DMS 273 (cell line): ENCODE data around the gene DOK1.
A peak's percentile ranks its signal among the peaks of the same experiment; 100 is the strongest.

Experiments
- DNase-seq: peaks from one replicate; lab custom pipeline; 2025; ENCODE audit not compliant: unreplicated experiment; lab: John Stamatoyannopoulos, UW

DOK1 gene

DNA sequence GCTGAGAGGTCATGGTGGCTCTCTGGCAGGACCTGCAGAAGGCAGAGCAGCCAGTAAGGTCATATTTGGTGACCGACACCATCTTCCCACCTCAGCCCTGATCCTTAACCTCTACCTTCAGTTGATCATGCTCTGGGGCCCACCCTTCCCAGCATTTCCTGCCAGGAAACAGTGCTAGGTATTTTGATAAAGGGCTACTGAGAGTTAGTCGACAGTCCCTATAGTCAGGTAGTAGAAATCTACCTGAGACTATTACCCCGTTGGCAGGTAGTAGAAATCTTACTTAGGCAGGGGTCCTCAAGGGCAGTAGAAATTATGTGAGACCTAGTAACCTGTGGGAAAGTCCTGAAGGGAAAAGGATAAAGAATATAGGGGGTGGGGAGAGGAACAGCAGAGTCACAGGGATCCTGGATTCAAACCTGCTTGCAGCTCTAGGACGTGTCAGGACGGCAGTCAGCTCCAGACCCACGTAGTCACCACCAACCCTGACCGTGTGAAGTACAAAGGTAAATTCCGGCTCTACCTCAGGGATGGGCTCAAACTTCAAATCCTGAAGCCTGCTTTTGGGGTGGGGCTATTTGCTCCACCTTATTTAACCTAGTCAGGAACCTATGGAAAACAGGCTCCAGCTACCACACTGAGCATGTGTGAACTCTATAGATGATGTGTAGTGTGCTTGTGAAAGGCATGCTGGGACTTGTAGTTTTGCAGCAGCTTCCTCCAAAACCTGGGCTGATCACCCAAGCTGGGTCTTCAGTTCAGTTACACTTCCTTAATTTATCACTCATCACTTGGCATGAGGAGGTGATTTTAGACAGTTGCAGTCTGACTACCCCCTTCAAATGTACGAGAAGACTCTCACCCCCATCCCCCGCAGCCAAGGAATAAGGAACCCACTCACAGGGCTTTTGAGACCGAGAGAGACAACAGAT lies 28.5 kb upstream of the DOK1 start, which contains the start of gene DQX1:
DQX1 (minus strand) TSS at position 515 of the 932 bp plus-strand sequence; CDS start at position 13, 502 bp downstream.
- DNase-seq, result peak; percentile 68

DNA sequence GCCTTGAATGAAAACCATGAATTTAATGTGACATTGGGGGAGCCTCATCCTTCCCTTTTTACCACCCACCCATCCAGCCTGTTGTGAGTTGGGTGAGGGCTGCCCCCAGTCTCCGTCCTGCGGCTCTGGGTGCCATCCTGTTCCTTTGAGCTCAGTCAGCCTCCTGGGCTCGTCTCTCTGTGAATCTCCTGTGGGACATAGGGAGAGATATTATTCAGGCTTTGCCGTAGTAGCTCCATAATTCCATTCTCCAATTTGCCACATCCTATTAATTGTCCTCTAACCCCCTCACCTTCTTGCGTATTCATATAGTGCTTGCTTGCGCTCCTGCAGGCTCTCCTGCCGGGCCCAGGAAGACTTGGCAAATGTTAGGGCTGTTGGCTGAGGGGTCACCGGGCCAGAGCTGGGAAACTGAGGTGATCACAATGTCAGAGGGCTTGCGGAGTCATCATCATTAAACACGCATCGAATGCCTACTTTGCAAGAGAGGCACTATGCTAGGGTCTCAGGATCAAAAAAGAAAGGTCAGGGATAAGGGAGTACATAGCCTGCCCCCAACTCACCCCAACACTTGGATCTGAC lies 27.8 kb upstream of the DOK1 start:
- no peak for DNase-seq

DNA sequence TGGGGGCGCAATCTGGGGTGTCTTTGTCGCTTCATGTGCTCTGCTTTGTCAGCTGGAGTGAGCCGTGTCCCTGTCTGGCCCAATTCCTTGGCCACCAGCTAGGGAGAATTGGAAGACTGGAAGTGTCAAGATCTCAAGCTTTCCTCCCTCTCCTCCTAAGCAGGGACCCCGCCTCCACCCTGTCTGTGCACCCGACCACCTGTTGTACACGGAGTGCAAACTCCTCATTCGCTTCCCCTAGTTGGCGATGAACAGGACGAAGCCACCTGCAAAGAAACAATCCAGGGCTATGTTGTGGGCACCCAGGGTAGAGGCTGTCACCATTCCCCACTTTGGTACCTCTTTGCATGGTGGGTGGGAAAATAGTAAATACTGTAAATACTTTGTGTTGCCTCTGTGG lies 26.8 kb upstream of the DOK1 start:
- no peak for DNase-seq

DNA sequence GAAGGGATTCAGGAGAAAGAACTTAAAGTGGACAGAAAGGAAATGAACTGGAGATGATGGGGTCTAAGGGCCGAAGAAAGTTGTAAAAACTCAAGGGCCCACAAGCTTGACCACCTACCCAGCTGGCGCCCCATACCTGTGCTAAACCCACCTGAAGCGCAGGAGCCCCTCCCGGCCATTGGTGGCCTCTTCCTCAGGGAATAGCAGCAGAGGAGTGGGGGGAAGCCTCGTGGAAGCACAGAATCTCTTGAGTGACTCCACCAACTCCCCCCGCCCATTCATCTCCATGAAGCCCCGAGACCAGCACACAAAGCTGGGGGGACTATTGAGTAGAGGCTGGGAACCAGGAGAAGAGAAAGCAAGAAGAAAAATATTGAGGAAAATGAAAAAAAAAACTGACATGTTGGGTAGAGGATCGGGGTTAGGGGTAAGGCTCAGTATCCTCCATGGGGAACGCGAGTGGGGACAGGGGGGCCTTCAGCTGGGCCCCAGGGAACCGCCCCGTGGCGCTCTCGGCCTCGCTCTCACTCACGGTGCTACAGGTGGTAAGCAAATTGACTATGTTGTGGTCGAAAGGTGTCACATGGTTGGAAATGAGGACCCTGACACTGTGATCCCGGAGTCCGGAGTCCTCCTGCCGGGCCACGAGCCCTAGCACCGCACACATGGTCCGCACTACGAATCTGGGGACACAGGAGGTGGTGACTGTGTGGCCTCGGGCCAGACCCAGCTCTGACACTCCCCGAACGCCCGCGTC lies 25.7 kb upstream of the DOK1 start:
- no peak for DNase-seq

DNA sequence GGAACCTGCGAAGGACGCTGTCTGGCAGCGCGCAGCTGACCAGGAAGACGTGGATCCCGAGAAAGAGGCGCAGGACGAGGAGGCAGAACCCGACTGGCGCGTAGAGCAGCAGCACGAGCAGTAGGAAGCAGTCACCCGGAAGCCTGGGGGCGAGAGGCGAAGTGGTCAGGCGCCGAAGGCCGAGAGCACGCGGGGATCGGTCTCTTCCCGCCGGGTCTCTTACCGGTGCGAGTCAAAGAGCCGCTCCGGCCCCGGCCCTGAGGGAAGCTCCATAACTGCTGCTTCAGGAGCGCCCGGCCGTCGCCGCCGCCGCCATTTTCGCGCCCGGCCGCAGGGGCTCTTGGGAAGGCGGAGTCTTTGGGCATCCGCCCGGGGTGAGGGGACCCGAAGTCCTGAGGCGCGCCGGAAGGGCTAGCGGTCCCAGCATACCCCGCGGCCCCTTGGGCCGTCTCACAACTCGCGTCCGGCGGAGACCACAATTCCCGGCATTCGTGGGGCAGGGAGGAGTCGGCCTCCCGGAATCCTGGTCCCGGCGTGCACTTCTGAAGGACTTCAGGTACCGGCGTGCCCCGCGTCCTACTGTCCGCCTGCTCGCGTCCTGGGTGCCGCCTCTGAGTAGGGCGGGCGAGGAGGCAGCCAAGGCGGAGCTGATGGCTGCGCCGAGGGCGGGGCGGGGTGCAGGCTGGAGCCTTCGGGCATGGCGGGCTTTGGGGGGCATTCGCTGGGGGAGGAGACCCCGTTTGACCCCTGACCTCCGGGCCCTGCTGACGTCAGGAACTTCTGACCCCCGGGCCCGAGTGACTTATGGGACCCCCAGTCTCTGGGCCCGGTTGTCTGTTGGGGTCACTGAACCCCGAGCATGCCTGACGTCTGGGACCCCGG lies 24.9 kb upstream of the DOK1 start, which contains the start of the genes AUP1 and HTRA2:
AUP1 (minus strand) TSS at position 350 of the 882 bp plus-strand sequence; CDS start at position 273, 77 bp downstream.
HTRA2 (plus strand) TSS at position 577 of the 882 bp plus-strand sequence; CDS start at position 651, 74 bp downstream.
- DNase-seq, result peak; percentile 99

DNA sequence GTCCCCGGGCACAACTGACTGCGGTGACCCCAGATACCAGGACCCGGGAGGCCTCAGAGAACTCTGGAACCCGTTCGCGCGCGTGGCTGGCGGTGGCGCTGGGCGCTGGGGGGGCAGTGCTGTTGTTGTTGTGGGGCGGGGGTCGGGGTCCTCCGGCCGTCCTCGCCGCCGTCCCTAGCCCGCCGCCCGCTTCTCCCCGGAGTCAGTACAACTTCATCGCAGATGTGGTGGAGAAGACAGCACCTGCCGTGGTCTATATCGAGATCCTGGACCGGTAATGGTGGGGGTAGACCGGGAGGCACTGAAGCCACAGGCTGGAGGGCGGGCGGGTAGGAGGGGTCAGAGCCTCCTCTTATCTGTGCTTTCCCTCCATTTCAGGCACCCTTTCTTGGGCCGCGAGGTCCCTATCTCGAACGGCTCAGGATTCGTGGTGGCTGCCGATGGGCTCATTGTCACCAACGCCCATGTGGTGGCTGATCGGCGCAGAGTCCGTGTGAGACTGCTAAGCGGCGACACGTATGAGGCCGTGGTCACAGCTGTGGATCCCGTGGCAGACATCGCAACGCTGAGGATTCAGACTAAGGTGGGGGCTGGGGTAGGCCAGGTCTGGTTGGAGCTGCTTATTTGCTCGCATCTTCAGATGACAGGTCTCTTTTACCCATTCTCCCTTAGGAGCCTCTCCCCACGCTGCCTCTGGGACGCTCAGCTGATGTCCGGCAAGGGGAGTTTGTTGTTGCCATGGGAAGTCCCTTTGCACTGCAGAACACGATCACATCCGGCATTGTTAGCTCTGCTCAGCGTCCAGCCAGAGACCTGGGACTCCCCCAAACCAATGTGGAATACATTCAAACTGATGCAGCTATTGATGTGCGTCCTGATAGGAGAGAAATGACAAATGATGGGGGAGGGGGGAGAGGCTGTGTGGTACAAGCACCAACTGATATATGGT lies 24.0 kb upstream of the DOK1 start:
- peak; percentile 61 for DNase-seq

DNA sequence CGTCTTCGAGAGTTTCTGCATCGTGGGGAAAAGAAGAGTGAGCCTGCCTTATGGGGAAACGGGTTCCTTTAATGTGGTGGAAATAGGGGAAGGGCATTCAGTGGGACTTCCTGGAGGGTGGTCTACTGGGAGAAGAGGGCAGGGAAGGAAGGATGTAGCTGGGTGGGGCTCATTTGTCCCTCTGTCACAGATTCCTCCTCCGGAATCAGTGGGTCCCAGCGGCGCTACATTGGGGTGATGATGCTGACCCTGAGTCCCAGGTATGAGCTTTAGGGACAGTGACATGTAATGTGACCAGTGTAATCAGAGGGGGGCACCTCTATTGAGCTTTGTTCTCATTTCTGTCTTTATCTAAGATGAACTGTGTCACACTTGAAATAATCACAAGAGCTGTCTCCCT lies 22.9 kb upstream of the DOK1 start:
- no peak for DNase-seq

DNA sequence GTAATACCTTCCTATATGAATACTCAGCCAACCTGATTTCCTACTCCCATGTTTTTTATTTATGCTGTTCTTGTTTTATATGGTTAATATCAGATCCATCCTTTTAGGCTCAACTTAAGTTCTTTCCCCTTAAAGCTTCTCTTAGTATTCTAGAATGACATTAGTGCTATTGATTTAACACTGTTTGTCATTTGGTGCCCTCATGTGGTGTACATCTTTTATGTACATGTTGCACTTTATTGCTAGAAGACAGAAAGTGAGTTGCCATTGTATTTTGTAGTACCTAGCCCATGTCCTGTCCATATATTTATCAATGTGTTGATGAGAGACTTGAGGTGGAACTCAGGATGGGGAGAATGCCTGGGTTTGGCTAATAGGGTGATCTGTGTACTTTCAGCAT lies 22.3 kb upstream of the DOK1 start:
- peak; percentile 62 for DNase-seq

DNA sequence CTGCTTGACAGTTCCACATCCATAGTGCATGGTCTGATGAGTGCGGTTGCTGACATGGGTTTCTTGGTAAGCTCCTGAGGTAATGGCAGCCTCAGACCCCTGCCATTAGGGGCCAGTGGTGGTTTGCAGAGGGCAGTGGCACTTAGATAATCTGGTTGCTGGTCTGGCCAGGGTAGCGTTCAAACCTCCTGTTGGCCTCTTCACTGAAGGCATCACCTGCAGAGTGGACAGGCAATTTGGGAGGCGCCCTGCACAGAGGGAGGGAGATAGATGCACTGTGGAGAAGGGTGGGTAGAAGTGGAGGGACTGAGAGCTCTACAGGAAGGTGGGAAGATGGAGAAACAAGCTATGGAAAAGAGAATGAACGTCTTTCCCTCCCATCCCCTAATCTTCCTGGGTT lies 21.1 kb upstream of the DOK1 start:
- DNase-seq, result no peak

DNA sequence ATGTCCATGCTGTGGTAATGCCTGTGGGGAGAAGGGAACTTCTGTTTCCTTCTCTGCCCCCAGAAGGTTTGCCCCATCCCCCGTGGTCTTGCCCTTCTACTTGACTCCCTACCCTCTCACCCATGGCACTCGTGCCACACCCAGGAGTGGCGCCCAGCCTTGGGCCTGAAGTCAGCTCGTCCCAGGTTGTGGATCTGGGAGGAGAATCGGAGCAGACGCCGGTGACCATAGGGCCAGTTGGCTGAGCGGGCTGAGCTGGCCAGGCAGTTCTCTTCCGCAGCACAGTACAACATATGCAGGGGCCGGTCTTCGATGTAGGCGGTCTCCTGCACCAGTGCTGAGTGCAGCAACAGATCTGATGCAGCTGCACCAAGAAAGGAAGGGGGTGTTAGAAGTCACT lies 20.1 kb upstream of the DOK1 start:
- DNase-seq, result no peak

DNA sequence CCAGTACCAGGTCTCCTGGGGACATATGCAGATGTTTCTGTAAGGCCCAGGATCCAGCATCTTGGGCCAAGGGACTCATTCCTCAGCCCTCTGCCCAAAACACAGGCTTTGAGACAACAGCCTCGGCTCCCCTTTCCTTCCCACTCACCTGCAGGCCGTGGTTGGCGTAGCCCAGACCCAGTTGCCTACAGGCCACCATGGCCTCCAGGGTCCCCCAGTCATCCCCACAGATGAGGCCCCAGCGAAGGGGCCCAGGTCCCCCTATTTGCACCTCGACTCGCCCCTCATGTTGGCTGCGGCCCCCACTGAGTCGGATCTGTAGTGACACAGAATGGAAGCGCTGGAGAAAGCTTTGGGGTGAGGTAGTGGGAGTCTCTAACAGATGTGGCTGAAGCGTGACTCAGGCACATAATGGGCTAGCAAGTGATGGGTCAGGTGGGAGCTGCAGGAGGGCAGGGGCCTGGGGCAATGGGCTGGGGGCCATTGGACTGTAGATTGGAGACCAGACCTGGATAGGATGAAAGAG lies 19.0 kb upstream of the DOK1 start:
- DNase-seq, result no peak

DNA sequence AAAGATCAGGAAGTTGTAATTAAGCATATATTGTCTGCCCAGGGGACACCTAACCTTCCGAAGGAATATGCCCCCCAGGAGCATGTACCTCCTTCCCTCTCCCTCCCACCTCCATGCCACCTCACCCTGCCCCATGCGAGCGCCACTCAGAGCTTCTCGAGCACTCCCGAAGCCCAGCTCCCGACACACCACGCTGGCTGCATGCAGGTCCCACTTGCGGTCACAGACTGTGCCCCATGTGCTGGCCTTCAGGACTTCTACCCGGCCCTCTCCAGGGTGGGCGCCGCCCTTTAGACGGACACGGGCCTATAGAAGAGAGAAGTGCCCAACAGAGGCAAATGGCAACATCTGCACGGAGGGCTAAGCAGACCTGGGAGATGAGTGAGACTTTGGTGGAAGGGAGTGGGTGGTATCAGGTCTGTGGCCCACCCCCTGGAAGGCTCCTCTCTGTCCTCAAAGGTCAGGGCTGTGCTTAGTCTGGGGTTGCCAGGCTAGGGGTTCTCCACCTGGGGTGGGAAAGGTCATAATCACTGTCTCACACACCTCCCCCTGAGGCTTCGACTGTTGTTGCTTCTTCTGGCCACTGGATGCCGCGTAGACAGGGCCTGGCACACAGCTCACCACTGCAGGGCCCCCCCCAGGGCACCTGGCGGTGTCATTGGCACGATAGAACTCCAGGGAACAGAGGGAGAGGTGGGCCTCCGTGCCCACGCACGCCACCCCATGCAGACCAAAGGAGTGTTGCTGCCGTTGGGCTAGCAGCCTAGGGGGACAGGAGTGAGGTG lies 18.2 kb upstream of the DOK1 start:
- no peak for DNase-seq

DNA sequence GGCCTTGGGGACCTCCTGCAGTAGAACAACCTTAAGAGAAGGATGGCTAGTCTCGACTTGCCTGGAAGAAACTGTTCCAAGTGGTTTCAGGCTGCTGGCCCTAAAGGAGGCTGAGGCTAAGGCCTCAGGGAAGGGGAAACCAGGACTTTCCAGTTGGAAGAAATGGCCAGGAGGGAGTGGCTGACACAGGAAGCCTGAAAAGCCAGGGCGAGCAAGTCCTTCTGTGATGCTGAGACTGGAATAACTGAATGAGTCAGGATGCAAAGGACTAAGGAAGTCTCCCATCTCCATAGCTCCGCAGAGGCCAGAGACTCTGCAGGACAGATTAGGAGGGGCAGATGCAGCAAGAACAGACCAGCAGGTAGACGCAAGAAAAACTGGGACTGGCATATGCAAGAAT lies 17.4 kb upstream of the DOK1 start:
- DNase-seq, result no peak

DNA sequence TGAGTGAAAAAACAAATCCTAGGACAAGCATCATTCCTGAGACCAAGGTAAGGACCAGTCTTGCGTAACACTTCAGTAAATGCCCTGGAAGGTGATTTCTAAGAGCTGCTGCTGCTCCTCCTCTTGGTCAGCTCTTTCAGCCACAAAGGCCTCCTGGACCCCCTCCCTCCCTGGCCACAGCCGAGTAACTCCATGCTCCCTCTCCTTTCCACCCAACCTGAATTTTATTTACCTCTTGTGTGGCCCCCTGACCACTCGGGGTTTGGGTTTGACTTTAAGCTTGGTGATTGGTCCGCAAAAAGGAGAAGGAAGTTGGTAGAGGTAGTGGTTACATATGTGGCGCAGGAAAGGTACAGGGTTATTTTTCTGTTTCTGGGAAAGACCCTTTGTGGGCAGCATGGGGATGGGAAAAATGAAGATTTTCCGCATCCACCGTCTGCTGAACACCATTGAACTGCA lies 15.6 kb upstream of the DOK1 start:
- DNase-seq, result no peak

DNA sequence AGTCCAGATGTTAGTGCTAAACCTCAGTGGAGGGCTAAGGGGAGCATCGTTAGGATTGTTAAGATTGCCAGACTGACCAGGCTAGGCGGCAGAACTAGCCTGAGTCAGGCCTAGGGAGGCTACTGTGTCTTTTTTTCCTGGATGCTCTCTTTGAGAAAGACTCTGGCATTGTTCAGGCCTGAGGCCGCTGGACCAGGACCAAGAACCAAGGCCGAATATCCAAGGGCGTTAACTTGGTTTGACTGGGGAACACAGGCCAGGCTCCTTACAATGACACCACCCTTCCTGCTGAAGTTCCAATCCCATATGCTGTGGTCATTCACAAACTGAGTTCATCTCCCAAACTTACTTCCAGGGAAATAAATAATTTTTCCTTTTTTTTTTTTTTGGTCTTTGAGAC lies 14.2 kb upstream of the DOK1 start:
- no peak for DNase-seq

DNA sequence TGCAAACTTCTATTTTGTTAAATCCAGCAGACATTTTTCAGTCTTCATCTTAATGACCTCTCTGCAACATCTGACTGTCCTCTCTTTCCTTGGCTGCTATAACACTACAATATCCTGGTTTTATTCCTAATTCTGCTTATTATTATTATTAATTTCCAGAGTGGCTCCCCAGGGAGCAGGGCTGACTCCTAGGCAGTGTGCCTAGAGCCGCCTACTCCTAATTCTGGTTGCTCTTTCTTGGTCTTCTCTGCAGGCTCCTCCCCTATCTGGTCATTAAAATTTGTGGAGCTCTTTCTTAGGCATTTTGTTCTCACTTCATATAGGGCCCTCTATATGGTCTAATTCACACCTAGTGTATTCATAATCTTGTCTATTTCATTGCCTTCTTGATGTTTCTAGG lies 11.5 kb upstream of the DOK1 start:
- no peak for DNase-seq

DNA sequence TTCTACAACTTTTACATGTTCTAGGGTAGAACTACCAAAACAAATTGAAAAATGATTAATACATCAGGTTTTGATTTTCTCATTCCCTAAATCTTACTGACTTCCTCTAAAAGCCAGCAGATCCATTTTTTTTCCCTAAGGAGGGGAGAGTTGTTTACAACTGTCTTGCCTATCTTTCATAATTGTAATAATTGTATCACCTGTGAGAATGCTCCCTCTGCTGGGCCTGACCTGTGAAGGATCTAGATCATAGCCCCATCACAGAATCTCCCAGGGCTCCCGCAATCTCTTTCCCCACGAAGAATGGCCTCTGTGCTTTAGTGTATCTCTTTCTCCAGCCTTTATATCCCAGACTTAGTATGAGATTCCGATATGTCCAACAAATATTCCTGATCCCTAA lies 9.9 kb upstream of the DOK1 start:
- no peak for DNase-seq

DNA sequence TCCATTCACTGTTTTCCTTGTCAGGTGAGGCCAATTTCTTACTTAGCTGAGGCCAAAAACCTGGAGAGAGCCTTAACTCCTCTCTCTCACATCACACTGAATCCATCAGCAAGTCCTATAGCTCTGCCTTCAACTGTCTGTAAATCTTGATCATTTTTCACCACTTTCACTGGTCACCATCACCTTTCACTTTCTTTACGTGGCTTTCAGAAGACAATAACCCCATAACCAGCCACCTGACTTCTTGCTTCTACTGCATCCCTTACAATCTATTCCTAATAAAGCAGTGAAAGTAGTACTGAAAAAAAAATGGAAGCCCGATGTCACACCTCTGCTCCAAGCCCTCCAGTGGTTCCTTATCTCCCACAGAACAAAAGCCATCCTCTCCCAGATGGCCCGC lies 8.5 kb upstream of the DOK1 start:
- no peak for DNase-seq
